HG02571 (cell line): Measurements from ENCODE around the gene SURF1.

Source experiments
- ATAC-seq: cut with Tn5 transposase; IDR thresholded peaks from one replicate; pipeline ENCODE4 v1.9.1; 2021; ENCODE audit warnings: mild to moderate bottlenecking, moderate library complexity; ENCODE audit not compliant: unreplicated experiment

The SURF1 gene

DNA sequence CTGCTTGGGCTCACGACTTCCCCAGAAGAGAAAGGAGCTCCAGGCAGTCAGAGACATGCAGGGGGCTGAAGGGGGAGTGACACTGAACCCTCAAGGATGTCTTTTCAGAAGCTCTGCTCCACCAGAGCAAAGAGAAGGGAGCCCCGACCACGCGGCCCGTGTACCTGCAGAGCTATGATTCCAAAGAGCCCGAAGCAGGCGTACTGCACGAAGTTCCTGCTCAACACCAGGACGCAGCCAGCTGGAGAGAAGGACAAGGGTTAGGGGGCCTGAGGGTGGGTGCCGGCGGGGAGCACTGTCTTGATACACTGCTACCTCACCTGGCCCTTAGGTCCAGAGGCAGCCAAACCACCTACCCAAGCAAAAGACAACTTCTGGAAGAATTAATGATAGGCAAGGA lies 10.1 kb upstream of the SURF1 start:
- ATAC-seq: no peak

DNA sequence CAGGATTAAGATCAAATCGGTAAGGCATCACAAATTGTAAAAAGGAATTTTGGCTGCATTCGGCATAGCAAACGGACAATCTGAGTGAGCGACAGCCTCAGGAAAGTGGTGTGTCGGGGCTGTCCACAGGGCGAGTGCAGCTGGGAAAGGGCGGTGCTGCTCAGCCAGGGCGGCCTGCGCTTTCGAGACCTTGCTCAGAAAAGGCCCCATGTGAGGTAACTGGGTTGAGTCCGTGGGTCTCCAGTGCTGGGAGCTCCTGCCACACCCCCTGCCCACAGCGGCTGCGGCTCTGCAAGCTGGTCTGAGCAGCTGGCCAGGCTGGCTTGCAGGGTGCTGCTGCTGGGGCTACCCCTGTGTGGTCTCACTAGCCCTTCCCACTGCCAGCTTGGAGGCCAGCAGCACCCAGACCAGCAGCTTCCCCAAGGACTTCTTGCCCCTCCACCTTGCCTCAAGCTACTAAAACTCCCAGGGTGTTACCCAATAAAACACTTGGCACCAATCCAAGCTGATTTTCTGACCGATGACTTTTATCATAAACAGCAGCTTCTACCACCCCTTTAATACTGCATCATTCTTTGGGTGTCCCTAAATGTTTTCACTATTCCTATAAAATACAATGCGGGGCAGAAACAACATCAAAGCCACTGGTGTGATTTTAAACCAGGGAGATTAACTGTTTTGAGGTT lies 6.2 kb upstream of the SURF1 start:
- no peak for ATAC-seq

DNA sequence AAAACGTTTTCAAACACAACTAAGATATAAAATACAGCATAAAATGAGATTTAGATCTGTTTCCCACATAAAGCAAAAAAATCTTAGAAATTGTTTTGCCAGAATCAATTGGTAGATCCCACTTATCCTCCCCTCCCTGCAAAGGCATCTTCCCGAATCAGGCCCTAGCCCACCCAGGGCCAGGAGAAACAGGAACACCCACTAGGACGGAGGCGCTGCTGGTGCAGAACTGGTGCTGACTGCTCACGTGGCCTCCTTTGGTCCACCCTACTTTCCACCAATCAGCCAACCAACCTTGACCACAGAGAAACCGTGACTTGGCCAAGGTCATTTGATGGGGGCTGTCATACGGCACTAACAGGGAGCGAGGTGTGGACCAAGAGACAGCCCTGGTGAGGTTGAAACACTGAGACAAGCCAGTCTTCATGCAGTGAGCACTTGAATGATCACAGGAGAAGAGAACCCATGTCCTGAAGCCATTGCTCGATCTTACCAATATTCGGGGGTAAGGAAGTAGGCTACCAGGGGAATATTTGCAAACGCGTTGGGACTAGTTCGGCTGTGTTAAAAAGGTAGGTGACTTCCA lies 5.3 kb upstream of the SURF1 start:
- no peak for ATAC-seq

DNA sequence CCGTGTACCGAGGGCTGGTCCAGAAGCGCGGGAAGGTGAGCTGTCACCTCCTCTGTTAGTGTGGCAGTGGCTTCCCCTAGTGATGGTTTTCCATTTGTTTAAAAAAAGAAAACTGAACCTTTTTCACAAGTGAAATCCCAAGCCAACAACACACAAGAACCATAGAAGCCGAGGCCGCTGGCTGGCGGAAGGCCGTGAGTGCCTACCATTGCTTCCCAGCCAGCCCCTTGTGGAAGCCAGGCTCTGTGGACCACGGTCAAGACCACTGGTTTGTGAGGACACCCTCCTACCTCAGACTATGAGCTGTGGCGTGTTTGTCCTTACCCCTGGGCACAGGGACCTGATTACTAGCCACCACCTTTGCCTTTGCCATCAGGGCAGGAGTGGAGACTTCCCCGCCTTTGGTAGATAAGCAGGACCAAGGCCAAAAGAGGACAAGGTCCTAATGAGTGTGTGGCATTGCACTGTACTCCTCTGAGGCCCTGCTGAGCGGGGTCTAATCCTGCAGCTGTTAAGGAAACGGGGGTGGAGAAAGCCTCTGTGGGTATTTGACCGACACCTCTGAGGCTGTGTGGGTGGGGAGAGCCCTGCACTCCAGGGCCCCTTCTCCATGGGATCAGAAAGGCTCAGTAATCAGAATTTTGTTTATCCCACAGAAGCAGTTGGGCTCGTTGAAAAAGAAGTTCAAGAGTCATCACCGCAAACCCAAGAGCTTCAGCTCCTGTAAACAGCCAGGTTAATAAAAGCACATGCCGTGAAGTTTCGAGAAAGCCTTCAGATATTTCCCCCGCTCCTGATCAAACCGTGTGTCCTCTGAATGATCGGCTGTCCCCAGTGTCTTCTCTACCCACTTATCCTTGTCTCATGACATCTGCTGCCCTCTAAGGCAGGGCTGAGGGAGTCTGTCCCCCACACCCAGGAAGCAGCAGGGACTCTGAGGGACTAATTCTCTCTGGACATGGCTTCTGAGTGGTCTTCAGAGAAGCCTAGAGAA lies 4.4 kb upstream of the SURF1 start:
- ATAC-seq: no peak

DNA sequence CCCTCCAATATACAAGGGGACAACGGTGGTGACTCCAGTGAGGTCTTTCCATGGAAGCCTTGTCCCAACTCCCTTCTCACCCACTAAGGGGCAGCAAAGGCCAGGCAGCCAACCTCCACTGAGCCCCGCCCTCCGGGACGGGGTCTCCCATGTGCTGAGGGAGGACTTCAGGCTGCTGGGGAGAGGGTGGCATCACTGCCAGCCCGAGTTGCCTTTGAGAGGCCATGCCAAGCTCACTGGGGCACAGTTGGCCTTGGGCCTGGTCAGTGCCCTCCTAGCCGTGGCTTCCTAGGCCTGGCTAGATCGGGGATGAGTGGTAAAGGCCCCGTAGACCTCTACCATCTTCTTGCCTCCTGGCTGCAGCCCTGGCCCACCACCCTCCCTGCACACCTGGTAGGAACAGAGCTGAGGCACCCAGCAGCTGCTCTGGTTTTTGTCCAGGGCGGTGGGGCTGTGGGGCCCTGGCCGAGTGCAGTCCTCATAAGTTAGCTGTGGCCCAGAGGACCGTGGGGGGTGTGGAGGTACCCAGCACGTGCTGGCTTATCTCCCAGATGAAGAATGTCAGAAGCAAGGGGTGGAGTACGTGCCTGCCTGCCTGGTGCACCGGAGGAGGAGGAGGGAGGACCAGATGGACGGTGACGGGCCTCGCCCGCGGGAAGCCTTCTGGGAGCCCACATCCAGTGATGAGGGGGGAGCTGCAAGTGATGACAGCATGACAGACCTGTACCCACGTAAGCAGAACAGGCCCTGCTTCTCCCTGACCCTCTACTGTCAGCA lies 3.3 kb upstream of the SURF1 start:
- no peak for ATAC-seq

DNA sequence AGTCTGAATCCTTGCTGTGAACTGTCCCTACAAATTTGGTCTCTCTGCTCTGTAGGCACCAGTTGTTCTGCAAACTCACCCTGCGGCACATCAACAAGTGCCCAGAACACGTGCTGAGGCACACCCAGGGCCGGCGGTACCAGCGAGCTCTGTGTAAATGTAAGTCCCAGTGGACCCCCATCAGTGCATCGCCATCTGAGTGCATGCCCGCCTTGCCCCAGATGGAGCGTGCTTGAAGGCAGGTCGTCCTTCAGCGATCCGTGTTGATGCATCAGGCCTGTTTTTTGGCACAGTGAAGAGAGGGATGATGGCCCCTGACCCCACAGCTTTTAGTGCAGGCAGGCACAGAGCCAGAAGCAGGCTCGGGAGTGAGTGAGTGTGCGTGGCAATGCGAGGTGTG lies 1.4 kb upstream of the SURF1 start:
- no peak for ATAC-seq

DNA sequence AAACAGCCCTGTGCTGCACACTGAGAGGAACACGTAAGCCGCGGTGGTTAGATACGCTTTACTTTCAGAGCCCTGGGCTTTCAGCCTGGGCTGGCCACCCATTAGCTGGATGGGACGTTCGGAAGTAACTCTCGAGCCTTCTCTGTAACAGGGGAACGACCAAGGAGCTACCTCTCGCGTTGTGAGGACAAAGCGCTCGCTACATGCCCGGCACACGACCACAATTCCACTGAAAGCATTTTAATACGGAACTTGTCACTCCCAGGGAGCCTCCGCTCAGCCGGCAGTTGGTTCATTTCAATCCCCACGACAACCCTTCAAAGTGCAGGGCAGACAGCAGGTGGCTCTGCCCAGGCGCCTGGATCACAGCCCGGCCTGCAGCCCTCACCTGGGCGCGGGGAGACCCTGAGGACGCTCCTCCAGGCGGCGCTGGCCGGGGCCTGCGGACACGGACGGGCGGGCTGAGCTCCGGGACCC lies 368 bp downstream of the SURF1 start:
- ATAC-seq: peak; percentile 24

DNA sequence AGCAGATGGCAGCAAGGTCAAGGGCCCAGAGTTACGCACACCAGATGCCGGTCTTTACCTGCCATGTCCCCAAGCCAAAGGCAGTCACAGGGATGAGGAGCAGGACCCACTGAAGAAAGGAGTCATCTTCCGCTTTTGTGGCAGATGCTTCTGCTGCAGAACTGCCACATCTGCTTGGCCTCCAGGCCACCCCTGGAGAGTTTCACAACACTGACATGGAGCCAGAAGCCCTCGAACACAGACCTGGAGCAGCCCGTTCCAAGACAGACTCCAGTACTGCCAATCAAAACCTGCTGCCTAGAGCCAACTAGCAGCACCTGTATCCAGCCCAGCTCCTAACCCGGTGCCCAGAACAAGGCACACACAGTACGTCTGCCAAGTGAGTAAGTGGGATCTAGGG lies 1.5 kb downstream of the SURF1 start:
- no peak for ATAC-seq

DNA sequence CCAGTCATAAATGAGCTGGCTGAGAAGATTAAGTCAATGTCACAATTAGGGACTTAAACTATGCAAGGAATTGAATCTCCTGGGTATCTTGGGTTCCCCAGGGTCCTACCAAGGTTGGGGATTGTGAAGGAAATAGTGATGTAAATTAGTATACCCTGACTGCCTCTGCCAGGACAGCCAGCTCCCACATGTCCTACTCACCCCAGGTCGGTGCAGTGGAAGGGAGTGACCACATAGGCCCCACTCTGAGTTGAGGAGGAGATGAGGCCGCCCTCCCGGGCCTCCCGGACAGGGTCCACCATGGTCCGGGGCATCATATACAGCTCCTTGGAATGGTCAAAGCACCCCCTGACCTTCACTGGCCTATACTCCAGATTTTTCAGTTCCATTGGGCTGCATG lies 2.7 kb downstream of the SURF1 start:
- ATAC-seq: no peak

DNA sequence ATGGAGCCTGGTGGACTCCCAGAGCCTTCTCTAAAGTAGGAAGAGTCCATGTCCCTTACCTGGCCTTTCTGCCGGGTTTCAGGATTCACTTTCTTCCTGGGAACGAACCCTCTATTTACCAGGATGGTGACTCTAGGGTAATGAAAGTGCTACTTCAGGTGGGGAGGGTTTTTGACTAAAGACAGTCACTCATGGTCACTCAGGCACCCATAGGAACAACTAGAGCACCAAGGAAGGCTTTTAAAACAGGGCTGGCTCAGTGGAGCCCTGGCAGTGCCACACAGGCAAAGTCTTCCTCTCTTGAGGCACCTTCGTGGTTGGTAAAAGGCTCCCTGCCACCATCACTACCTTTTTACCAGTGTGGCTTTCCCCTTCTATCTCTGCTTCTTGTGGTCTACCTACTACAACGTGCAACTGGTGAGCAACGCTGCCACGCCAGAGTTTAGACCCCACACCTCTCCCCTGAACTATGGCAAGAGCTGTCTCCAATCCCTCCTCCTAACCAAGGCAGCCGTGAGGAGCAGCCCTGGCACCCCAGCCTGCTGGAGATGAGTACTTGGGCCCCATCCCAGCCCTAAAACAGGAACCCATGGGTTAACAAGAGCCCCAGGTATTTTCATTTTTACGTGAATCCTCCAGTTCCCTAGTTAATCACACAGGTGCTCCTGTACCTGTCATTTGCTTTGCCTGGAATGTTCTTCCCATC lies 3.5 kb downstream of the SURF1 start:
- no peak for ATAC-seq

DNA sequence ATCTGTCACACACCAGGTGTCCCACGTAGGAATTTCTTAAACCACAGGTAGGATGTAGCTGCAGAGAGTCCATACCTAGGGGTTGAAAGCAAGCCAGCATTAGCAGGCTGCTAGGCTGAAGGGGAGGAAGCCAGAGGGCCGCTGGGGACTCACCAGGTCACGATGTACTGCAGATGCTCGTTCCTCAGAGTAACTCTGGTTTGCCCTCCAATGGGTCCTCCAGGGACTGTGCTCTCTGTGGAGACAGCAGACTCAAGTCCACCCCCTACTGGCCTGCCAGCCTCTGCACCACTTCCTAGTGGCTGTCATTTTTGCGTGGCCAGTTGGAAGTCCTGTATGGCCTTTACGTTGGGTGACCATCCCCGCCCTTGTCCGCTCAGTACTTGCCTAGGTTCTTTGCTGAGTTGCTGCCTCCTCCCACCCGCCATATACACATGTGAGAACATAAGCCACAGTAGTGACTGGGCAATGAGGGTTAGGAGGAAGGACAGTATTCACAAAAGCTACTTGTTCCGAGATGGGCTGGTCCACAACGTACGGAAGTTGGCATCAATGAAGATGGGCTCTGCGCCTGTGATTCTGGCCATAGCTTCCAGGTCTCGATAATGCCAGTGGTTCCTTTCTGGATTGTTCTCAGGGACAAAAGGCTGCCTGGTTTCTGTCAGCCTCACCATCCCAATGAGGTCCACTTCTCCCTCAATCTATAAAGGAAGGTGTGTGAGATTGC lies 4.2 kb downstream of the SURF1 start:
- ATAC-seq: no peak

DNA sequence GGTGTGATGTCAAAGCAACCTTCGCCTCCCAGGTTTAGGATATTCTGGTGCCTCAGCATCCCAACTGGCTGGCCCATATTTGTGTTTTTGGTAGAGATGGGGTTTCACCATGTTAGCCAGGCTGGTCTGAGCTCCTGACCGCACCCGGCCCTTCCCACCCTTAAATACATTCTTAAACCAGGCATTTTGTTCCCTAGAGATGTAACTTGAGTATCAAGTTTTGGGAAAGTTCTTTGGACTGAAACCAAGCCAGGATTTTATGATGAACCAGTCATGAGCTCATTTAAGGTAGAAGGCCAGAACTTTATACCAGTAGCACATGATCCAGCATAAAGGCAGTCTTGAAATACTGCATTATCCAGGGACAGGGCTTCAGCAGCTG lies 4.8 kb downstream of the SURF1 start:
- ATAC-seq: no peak

DNA sequence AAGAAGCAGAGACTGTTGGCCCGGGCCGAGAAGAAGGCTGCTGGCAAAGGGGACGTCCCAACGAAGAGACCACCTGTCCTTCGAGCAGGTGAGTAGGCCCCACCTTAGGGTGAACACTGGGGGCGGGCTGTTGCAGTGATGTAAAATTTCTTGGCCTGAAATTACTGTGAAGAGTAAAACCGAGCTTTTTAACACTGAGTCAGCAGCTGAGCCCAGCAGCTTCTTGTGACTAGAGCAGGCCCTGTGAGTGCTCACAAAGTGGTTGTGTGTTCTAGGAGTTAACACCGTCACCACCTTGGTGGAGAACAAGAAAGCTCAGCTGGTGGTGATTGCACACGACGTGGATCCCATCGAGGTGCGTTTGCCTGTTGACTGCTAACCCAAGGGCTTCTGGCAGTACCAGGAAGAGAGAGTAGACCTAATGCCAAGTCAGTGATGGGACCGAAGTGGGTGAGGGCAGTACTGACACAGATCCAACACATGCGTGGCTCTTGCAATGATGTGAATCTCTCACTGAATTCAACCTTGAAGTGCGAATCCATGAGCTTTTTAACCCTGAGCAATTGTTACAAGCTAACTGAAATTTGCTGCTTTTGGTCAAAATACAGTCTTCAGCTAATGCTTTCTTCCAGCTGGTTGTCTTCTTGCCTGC lies 6.2 kb downstream of the SURF1 start:
- ATAC-seq: no peak

DNA sequence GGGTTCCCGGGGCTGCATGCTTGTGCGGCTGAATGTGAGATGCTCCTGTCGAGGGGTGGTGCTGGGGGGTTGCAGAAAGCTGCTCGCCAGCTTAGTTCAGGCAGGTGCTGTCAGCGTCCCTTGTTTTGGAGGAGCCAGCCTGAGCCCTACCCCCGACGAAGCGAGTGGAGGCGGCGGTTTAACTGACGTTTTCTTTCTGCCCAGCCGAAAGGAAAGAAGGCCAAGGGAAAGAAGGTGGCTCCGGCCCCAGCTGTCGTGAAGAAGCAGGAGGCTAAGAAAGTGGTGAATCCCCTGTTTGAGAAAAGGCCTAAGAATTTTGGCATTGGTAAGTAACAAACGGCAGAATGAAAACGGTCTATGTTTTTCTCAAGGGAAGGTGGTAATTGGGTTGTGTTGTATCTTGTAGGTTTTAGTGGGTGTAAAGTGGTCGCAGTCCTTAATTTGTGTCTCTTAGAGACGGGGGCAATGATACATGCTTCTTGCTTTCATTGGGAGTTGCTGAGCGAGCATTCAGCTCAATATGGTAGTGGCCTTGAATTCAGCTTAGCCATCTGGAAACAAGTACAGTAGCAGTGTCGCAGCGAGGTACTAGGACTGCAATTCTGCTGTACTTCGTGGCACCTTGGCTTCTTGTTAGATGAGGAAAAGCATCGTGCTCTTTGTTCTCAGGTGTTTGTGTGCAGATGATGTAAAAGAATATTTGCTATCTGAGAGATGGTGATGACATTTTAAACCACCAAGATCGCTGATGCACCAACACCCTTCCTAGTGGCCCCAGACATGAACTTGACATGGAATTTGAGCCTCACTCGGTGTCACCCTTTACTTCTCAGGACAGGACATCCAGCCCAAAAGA lies 7.3 kb downstream of the SURF1 start:
- ATAC-seq: no peak

DNA sequence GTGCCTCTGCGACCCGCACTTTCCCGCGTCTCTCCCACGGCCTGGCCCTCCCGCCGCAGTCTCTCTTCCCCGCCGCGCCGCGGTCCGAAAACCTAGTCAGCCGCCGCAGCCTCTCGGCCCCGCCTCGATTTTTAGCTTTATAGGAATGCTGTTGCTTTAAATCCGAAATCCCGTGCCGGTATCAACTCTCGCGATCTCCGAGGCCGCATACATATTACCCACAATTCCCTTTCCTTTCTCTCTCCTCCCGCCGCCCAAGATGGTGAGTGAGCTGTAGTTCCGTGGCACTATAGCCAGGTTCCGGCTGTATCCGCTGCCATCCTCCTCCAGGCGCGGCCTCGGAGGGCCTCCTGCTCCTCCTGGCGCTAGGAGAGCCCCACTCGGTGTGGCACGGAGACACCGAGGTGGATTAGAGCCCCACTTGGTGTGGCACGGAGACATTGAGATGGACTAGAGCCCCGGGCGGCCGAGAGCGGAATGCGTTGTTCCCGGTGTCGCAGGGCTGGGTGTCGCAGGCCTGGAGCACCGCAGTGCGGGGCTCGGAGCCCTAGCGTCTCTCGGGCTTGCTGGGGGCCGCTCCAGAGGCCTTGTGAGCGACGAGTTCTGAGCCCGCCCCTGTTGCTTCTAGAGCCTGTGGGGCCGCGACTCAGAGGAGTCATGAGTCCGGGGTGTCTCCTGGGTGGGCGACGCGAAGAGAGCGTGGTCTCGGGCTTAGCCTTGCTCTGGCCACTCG lies 8.1 kb downstream of the SURF1 start, which contains the start of the genes MED22 and RPL7A:
TSS of gene MED22 (minus strand) at position 147 of the 733 bp plus-strand sequence. CDS start 1,469 bp downstream, outside the sequence.
TSS of gene RPL7A (plus strand) at position 234 of the 733 bp plus-strand sequence. CDS start at position 260, 26 bp downstream.
- ATAC-seq: peak; percentile 64

DNA sequence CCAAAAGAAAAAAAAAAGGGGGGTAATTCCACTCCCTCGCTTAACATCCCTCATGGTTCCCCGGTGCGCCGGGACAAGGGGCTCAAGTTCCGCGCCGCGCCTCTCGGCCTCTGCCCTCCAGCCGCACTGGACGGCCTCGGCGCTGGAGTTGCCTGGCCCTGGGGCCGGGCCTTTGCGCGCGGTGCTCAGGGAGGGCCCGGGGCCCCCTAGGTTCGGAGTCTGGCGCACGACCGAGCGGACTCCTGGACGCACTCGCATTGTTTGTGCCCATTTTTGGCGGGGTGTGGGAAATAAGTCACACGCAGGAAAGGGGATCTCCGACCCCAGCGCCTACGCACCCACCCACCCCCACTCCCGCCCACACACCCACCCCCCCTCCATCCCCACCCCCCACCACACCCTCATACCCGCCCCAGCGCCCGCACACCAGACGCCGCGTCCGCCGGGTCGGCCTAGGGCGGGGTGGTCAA lies 8.7 kb downstream of the SURF1 start:
- ATAC-seq: peak; percentile 36
